ENCODE data around the gene LGR6.
"Not testable (repeated sequence)": the region's sequence is repeated elsewhere in the genome, so short reads cannot be mapped to it uniquely, and the experiment has no call there.

Gene LGR6

GRCh38 chr1:202159534-202160371, 33.8 kb upstream of the LGR6 start:
- no peak for DNase-seq

DNA sequence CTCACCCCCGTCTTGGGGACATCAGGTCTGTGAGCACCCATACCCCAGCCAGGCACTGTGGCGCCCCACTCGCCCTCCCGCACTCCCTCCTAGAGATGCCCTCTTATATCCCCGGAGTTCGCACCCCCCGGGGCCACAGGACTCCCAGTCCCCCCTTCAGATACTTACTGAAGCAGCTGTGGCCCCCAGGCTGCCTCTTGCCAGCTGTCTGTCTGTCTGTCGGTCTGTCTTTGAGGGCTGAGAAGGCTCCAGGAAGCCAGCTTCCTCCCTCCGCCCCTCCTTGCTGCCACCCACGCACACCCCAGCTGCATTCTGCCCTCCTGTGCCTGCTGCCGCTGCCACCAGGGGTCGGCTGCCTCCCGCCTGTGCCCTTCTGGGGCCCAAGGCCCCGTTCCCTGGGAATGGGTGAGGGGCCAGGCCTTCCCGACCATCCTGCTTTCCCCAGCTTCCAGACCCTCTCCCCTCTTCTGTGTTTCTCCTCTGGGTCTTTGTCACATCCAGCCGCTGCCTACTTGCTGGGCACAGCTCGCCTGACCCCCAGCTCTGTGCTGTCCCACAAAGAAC, 33.1 kb upstream of the LGR6 start, which contains the start of gene PTPN7:
Gene PTPN7, minus strand, starts transcription at position 226 of the 564 bp plus-strand sequence. CDS start 1,200 bp downstream, outside the sequence.
- no peak for DNase-seq

DNA sequence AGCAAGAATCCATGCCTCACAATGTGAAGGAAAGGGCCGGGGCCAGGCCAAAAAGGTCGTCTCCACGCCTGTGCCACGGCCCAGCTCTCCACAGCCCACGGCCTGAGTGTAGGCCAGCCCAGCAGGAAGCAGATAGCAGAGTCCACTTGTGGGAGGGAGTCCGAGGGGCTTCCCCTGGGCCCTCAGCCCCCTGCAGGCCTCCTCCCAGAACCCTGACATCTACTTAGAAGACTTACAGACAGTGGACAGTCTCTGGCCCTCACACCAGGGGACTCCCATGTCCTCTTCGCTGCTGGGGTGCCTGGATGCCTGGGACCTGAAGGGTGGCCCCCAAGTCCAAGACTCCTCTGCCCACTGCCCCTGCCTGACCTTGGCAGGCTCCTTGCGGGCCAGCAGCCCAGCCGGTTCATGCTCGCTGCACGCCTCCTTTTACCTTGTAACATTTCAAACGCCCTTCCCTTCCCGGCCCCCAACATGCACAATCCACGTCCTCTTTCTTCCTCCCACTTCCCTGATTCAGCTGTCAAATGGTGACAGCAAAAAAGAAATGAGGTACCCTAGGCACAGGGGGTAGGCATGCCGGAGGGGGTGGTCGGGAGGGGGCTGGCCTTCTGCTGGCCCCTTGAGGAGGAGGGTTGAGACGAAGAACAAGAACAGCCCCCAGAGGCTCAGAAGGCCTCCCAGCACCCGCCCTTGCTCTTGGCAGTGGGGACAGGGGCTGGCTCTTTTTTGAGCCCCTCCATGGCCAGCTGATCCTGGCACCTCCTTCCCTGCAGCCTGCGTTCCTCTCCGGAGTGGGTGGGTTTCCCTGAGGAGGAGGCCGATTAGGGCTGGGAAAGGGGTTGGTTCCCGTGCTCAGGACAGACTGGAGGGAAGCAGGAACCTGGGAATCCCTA, 32.2 kb upstream of the LGR6 start:
- no peak for DNase-seq

- DNase-seq = no peak
Measured at GRCh38 chr1:202162047-202162417, 31.6 kb upstream of the LGR6 start.

- DNase-seq = no peak
Measured at GRCh38 chr1:202162418-202163280, 30.9 kb upstream of the LGR6 start.

- no peak for DNase-seq
Measured at GRCh38 chr1:202163281-202164270, 30.0 kb upstream of the LGR6 start.

- DNase-seq = no peak
Measured at GRCh38 chr1:202164271-202165037, 29.1 kb upstream of the LGR6 start.

DNA sequence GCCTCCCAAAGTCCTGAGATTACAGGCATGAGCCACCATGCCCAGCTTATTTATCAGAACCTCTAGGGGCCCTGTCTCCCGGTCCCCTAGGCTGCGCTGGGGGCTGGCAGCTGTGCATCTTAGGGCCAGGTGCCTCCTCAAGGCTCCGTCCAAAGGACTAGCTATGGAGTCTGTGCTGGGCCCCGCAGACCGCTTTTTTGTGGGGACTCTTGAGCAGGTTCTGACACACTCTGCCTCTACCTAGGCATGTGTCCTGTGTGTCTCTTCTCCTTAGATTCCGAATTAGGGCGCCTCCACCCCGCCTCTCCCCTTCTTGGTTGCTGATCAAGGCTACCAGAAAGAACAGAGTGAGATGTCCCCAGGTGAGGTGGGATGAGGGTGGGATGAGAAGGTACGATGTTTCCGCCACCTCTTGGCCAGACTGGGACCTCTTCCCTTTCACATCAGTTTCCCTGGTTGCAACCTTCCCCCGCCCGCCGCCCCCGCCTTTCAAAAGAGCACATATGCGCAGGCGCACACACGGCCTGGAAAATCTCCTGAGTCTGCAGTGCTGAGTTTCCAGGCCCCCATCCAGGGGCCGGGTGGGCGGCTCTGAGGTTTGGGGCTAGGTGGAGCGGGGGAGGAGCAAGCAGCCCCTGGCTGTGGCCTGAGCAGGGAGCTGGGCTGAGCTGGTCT, 28.2 kb upstream of the LGR6 start:
- peak; percentile 90 for DNase-seq

DNA sequence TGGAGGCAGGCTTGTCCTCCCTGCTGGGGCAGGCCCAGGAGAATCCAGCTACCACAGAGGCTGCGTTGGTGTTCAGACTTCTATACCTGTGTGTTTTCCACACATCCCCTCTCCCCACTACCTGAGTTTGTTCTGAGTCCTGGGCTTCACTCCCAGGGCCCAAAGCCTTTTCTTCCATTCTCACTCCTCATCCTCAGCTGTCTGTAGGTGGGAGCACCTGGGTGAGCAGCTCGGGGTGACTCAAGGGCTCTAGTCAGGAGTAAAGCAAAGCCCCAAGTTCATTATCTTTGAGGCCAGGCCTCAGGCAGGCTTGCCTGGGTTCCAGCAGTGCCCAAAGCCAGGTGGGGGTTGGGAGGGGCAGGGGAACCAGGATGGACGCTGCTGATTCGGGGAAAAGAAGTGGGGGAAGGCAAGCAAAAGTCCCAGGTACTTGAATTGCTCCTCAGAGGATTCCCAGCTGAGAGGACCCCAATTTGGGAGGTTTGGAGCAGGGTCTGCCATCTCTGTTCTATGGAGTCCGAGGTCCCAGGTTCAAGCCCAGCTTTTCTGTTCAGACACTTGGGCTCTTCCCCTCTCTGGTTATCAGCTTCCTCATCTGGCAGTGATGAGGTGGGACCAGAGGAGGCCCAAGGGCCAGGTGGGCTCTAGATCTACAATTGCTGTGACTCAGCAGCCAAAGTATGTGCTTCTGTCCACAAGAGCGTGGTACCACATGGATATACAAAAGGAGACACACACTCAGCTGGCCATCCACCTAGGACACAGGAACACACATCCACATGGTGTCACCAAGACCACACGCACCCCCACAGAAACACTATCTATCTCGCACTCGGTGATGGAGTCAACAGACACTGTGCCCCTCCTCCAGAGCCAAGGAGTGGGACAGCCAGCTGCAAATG, 27.4 kb upstream of the LGR6 start:
- DNase-seq = no peak

DNA sequence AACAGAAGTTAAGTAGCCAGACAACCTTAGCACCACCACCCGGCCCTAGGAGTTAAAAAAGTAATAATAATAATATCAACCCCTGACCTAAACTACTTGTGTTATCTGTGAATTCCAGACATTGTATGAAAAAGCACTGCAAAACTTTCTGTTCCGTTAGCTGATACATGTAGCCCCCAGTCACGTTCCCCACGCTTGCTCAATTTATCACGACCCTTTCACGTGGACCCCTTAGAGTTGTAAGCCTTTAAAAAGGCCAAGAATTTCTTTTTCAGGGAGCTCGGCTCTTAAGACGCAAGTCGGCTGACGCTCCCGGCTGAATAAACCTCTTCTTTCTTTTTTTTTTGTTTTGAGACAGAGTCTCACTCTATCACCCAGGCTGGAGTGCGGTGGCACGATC, 26.5 kb upstream of the LGR6 start:
- not testable (repeated sequence) for DNase-seq

GRCh38 chr1:202167708-202168415, 25.7 kb upstream of the LGR6 start:
- DNase-seq = peak; percentile 77

DNA sequence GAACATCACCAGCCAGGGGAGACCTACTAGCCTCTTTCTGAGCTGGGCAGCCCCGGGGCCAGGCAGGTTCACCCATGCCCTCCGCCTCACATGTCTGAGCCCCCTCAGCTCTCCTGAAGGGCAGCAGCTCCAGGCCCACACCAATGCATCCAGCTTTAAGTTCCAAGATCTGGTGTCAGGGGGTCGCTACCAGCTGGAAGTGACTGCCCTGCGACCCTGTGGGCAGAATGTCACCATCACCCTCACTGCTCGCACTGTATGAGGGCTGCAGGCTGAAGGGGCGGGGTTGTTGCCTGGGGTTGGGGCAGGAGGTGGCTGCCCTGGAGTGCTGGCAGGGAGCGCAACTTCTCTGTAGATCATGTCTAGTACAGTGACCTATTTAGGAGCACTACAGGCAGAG, 24.7 kb upstream of the LGR6 start:
- DNase-seq = no peak

DNA sequence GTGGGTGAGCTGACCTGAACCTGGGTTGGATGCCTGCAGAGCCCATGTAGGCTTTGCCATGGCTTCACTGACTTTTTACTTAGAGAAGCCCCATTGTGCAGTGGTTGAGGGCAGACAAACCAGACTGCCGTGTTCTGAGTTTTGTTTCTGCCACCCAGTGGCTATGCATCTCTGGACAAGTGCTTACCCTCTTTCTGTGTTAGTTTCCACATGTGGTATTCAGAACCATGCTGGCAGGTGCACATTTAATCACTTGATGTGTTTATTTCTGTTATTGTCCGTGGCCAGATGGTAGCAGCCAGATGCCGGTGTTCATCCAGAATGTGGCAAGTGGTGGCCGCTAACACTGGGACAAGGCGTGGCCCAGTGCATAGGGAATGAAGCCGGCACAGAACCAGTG, 22.9 kb upstream of the LGR6 start:
- DNase-seq = no peak

DNA sequence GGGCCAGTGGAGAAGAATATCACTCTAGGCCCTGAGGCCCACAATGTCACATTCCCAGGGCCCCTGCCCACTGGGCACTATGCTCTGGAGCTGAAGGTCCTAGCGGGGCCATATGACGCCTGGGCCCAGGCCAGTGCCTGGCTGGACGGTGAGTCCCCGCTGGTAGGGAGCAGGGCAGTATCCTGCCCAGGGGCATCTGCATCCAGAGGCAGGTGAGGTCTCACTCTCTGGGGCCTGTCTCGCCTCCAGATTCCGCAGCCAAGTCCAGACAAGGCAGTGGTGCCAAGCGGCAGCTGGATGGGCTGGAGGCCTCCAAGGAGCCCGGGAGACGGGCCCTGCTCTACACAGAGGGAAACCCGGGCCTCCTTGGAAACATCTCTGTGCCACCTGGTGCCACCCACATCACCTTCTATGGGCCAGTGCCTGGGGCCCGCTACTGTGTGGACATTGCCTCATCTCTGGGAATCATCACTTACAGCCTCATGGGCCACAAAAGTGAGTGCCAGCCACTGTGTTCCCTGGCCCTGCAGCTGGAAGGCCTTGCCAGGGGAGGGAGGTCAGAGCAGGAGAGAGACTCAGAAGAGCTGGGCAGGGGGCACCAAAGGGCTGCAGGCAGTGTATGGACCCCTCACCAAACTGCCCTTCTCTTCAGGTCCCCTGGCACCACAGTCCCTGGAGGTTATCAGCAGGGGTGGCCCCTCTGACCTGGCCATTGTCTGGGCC, 22.1 kb upstream of the LGR6 start:
- no peak for DNase-seq

DNA sequence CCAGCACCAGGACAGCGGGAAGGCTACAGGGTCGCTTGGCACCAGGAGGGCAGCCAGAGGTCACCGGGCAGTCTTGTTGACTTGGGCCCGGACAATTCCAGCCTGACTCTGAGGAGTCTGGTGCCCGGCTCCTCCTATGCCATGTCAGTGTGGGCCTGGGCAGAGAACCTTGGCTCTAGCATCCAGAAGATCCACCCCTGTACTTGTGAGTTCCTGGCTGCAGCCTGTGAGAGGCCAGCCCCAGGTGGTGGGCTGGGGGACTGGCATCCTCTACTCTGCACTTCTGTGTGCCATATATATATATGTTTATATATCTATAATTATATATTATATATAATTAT, 21.6 kb upstream of the LGR6 start:
- no peak for DNase-seq

- no peak for DNase-seq
Measured at GRCh38 chr1:202173993-202174392, 19.6 kb upstream of the LGR6 start.
